ENCODE results near the gene PRPF8. TPM values are rescaled to one million over a fixed set of nuclear protein-coding genes. Genes with fewer than 3 reads are reported as not detected.

Gene PRPF8
- total and polyA plus RNA-seq, 5 donors, result 72.1 to 187 (median 146) TPM

DNA sequence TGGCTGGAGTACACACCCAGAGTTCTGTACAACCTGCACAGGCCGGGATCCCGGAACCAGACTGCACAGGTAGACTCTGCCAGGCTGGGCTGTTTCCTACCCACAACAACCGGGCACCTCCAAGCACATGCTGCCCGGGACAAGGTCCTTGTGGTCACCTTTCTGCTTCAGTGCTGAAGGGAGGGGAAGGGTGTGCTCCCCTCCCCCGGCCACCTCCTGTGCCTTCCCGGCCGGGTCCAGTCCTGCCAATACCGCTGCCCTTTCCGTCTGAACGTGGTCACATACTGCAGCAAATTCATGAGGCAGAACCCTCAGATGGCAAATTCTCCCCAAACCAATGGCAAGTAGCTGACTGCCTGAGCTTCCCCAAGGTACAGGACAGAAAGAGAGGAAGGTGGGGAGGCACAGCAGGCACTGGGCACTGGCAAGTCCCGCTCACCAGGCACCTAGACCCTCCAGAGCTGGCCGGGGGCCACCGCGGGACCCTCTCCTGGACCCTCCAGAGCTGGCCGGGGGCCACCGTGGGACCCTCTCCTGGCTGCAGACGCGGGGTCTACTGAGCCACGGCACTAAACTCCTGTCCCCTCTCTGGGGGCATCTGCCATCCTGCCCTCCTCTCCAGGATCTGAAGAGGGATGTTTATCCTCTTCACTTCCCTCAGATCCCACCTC is 78.9 kb downstream of the PRPF8 start:
- ATAC-seq (peak in 1 of 2 donors; percentile 13), DNase-seq (peak in 1 of 3 donors; percentile 51)
- intact Hi-C loops (cut with DNase I), result no loop called here
- Histone ChIP-seq H3K4me1 (ENCODE audit: control insufficient read depth, insufficient read depth, low read length) (peaks cover 3% of the 10 kb centered on the region), H3K4me3 (ENCODE audit: low read length) (no peak overlapping the region), H3K9me3 (ENCODE audit: control insufficient read depth, low read length) (no peaks in the 10 kb centered on the region), H3K27ac (ENCODE audit: low read length) (no peak overlapping the region), H3K27me3 (ENCODE audit: control insufficient read depth, insufficient read depth) (no peaks in the 10 kb centered on the region)
- WGBS, result 90% methylated on average over 19 of the region's 19 CpGs

DNA sequence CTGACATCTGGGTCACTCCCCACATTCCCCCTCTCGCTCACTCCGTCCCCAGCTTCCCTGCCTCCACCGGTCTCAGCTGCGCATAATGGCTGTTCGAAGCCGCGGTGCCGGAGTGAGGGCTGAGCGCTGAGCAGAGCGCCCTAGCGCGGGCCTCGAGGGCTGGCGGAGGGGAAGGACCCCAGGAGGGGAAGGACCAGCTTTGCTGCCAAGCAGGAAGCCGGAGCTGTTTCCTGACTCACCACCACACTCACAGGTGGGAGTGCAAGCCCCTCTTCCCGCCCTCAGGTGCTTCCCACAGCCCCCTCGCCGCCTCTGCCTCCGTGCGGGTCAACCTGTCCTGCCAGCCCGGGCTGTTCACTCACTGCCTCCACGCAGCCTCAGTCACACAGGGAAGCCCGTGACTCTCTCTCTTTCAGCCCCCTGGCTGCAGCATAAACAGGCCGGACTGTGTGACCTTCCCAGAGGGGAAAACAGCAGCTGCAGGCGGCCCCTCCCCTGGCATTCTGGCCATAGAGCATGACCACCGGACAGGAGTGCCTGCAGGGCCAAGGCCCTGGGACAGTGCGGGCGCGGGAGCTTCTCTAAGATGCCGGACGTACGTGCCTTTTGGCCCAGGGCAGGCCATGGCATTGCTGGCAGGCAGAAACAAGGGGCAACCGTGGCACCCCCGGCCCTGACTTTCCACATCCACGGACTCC is 79.7 kb downstream of the PRPF8 start:
- DNase-seq, result no peak

DNA sequence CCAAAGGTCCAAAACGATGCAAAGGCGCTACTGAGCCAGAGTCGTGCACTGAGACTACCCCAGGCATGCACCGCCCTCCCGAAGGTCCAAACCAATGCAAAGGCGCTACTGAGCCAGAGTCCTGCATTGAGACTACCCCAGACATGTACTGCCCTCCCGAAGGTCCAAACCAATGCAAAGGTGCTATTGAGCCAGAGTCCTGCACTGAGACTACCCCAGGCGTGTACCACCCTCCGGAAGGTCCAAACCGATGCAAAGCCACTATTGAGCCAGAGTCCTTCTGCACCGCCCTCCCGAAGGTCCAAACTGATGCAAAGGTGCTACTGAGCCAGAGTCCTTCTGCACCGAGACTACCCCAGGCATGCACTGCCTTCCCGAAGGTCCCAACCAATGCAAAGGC is 83.1 kb downstream of the PRPF8 start:
- ATAC-seq (no peak), DNase-seq (no peak)
- no peaks in the 10 kb centered on the region for H3K9me3 ChIP-seq (ENCODE audit: control insufficient read depth, low read length)
- intact Hi-C loops (cut with DNase I), result no loop called here
- H3K4me3 ChIP-seq (ENCODE audit: low read length), result no peak overlapping the region
- WGBS, result 98% methylated on average over 14 of the region's 14 CpGs
- no peak overlapping the region for H3K27ac ChIP-seq (ENCODE audit: low read length)
- H3K4me1 ChIP-seq (ENCODE audit: control insufficient read depth, insufficient read depth, low read length), result no peaks in the 10 kb centered on the region
- no peaks in the 10 kb centered on the region for H3K27me3 ChIP-seq (ENCODE audit: control insufficient read depth, insufficient read depth)

More for the DNA sequence above, 79.7 kb downstream of the PRPF8 start:
- Histone ChIP-seq H3K27ac (ENCODE audit: low read length) (no peak overlapping the region), H3K4me1 (ENCODE audit: control insufficient read depth, insufficient read depth, low read length) (peaks cover 3% of the 10 kb centered on the region), H3K4me3 (ENCODE audit: low read length) (no peak overlapping the region), H3K27me3 (ENCODE audit: control insufficient read depth, insufficient read depth) (no peaks in the 10 kb centered on the region), H3K9me3 (ENCODE audit: control insufficient read depth, low read length) (no peaks in the 10 kb centered on the region)
- intact Hi-C loops (cut with DNase I), result no loop called here
- WGBS, result 59% methylated on average over 35 of the region's 35 CpGs
- ATAC-seq, result peak in 1 of 2 donors; percentile 7

Other genes starting within 250 kb of the PRPF8 start
- 10 to 100 TPM; 33.9 to 44.8 (median 38.9) TPM for gene CRK, start 228.6 kb downstream of the PRPF8 start, total RNA-seq
- 21.3 TPM for gene CRK, start 228.6 kb downstream of the PRPF8 start, polyA plus RNA-seq
- gene MYO1C, start 192.2 kb downstream of the PRPF8 start, total RNA-seq, result 100 to 1,000 TPM; 149 to 185 (median 180) TPM
- gene MYO1C, start 192.2 kb downstream of the PRPF8 start, polyA plus RNA-seq, result 78.9 TPM
- gene INPP5K, start 168.3 kb downstream of the PRPF8 start, total RNA-seq, result 10 to 100 TPM; 28.7 to 34.7 (median 32.4) TPM
- 21.4 TPM for gene INPP5K, start 168.3 kb downstream of the PRPF8 start, polyA plus RNA-seq
- gene PITPNA, start 122.1 kb downstream of the PRPF8 start, total RNA-seq, result 10 to 100 TPM; 46.5 to 63.5 (median 53.6) TPM
- gene PITPNA, start 122.1 kb downstream of the PRPF8 start, polyA plus RNA-seq, result 19.6 TPM
- gene SLC43A2, start 56.0 kb downstream of the PRPF8 start, total RNA-seq, result 1 to 10 TPM; 4.2 to 6.7 (median 5.6) TPM
- 3.4 TPM for gene SLC43A2, start 56.0 kb downstream of the PRPF8 start, polyA plus RNA-seq
- 10 to 100 TPM in 3 of 4 donors, 1 to 10 TPM in 1; 9.9 to 15.6 (median 13.9) TPM for gene SCARF1, start 39.1 kb downstream of the PRPF8 start, total RNA-seq
- 7.7 TPM for gene SCARF1, start 39.1 kb downstream of the PRPF8 start, polyA plus RNA-seq
- gene RILP, start 35.0 kb downstream of the PRPF8 start, total RNA-seq, result 10 to 100 TPM; 31.0 to 54.4 (median 48.1) TPM
- gene RILP, start 35.0 kb downstream of the PRPF8 start, polyA plus RNA-seq, result 75.1 TPM
- 1 to 10 TPM; 1.9 to 6.1 (median 2.3) TPM for gene TLCD2, start 25.5 kb upstream of the PRPF8 start, total RNA-seq
- gene TLCD2, start 25.5 kb upstream of the PRPF8 start, polyA plus RNA-seq, result 1.5 TPM
- 10 to 100 TPM in 3 of 4 donors, 1 to 10 TPM in 1; 9.2 to 11.2 (median 11.0) TPM for gene WDR81, start 39.8 kb upstream of the PRPF8 start, total RNA-seq
- gene WDR81, start 39.8 kb upstream of the PRPF8 start, polyA plus RNA-seq, result 10.2 TPM
- gene SERPINF2, start 58.0 kb upstream of the PRPF8 start, total RNA-seq, result 1 to 10 TPM in 3 of 4 donors, under 1 TPM in 1; 0.45 to 2.1 (median 1.2) TPM
- gene SERPINF2, start 58.0 kb upstream of the PRPF8 start, polyA plus RNA-seq, result 1.1 TPM
- 100 to 1,000 TPM; 160 to 288 (median 264) TPM for gene SERPINF1, start 77.2 kb upstream of the PRPF8 start, total RNA-seq
- gene SERPINF1, start 77.2 kb upstream of the PRPF8 start, polyA plus RNA-seq, result 215 TPM
- 10 to 100 TPM; 10.3 to 14.6 (median 11.4) TPM for gene SMYD4, start 145.0 kb upstream of the PRPF8 start, total RNA-seq
- gene SMYD4, start 145.0 kb upstream of the PRPF8 start, polyA plus RNA-seq, result 6.5 TPM
- gene RPA1, start 145.1 kb upstream of the PRPF8 start, total RNA-seq, result 100 to 1,000 TPM in 1 of 4 donors, 10 to 100 TPM in 3; 68.1 to 103 (median 81.6) TPM
- gene RPA1, start 145.1 kb upstream of the PRPF8 start, polyA plus RNA-seq, result 28.0 TPM